NCI-H2196 (cell line): ENCODE data around the gene ZNF488.
A peak's percentile ranks its signal among the peaks of the same experiment; 100 is the strongest.

Source experiments
- DNase-seq: peaks from one replicate; lab custom pipeline; 2025; ENCODE audit not compliant: unreplicated experiment; lab: John Stamatoyannopoulos, UW

The ZNF488 gene

DNA sequence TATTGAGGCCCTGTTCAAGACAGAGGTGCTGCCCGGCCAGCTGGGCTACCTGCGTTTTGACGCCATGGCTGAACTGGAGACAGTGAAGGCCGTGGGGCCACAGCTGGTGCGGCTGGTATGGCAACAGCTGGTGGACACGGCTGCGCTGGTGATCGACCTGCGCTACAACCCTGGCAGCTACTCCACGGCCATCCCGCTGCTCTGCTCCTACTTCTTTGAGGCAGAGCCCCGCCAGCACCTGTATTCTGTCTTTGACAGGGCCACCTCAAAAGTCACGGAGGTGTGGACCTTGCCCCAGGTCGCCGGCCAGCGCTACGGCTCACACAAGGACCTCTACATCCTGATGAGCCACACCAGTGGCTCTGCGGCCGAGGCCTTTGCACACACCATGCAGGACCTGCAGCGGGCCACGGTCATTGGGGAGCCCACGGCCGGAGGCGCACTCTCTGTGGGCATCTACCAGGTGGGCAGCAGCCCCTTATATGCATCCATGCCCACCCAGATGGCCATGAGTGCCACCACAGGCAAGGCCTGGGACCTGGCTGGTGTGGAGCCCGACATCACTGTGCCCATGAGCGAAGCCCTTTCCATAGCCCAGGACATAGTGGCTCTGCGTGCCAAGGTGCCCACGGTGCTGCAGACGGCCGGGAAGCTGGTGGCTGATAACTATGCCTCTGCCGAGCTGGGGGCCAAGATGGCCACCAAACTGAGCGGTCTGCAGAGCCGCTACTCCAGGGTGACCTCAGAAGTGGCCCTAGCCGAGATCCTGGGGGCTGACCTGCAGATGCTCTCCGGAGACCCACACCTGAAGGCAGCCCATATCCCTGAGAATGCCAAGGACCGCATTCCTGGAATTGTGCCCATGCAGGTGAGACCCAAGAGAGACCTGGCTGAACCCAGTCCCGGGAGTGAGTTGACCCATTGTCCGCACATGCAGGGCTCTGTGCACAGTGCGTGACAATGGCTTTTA is 33.1 kb downstream of the ZNF488 start:
- no peak for DNase-seq

GRCh38 chr10:47349941-47350371 is 34.1 kb downstream of the ZNF488 start:
- no peak for DNase-seq

GRCh38 chr10:47349516-47349915 is 34.6 kb downstream of the ZNF488 start:
- no peak for DNase-seq

- no peak for DNase-seq
Observed at GRCh38 chr10:47348661-47349470, 35.2 kb downstream of the ZNF488 start.

DNA sequence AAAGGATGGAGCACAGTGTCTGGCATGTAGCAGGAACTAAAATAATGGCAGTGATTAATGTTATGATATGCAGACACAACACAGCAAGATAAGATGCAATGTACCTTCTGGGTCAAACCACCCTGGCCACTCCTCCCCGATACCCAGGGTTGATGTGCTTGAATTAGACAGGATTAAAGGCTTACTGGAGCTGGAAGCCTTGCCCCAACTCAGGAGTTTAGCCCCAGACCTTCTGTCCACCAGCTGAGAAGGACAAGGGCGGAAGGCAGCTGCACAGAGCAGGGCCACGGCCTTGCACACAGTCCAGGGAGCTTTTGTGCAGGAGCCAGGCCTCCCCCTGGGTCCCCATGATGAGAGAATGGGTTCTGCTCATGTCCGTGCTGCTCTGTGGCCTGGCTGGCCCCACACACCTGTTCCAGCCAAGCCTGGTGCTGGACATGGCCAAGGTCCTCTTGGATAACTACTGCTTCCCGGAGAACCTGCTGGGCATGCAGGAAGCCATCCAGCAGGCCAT is 35.9 kb downstream of the ZNF488 start, which contains the start of gene RBP3:
Gene RBP3, plus strand, starts transcription at position 226 of the 514 bp plus-strand sequence. Its CDS starts 122 bp downstream, at position 348.
- DNase-seq: no peak

GRCh38 chr10:47347303-47347675 is 36.8 kb downstream of the ZNF488 start:
- no peak for DNase-seq

DNA sequence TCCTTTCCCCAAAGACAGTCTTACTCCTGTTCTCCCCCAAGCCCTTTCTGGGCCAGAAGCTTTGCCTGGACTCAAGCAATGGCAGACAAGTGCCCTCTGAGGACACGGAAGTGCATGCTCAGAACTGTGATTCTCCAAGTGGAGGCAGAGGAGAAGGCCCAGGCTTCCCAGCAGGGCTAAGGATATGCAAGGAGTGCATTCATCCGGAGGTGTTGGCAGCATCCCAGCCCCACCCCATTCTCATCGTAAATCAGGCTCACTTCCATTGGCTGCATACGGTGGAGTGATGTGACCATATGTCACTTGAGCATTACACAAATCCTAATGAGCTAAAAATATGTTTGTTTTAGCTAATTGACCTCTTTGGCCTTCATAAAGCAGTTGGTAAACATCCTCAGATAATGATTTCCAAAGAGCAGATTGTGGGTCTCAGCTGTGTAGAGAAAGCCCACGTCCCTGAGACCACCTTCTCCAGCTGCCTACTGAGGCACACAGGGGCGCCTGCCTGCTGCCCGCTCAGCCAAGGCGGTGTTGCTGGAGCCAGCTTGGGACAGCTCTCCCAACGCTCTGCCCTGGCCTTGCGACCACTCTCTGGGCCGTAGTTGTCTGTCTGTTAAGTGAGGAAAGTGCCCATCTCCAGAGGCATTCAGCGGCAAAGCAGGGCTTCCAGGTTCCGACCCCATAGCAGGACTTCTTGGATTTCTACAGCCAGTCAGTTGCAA is 37.4 kb downstream of the ZNF488 start:
- peak; percentile 44 for DNase-seq

GRCh38 chr10:47344996-47345870 is 38.9 kb downstream of the ZNF488 start:
- DNase-seq: no peak

DNA sequence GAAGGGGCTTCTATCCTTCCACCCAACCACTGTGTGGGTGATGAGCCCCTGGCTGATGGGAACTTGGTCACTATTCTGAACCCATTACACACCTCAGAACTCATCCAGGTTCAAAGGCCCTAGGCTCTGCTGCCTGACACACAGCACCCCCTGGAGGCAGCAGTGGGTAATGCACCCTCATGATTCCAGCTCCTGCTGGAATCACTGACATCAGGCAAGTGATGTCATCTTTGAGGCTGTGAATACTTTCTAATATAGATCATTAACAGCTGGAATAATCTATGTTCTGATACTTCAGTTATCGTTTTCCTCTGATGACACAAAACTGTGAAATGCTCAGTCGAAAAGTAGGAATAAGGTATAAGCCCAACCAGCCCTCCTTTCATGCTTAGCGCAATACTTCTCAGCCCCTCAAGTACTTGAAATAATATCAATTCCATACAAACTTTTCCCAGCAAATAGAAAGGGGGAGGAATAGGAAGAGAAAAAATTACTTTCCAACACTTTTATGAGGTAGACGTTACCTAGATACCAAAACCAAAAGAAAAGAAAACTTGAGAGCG is 43.4 kb downstream of the ZNF488 start:
- peak; percentile 13 for DNase-seq

GRCh38 chr10:47339759-47340607 is 44.1 kb downstream of the ZNF488 start:
- DNase-seq: no peak

GRCh38 chr10:47339186-47339735 is 44.8 kb downstream of the ZNF488 start:
- DNase-seq: no peak

DNA sequence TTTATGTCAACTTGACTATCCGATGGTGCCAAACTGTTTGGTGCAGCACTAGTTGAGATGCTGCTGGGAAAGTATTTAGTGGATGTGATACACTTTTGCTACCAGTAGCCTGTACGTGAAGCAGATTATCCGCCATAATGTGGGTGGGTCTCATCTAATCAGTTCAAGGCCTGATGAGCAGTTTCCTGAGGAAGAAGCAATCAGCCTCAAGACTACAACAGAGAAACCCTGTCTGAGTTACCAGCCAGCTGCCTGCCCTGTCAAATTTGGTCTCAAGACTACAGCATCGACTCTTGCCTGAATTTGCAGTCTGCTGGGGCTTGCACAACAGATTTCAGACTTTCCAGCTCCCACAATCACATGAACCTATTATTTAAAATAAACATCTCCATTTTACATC is 46.8 kb downstream of the ZNF488 start:
- no peak for DNase-seq

GRCh38 chr10:47336387-47337134 is 47.5 kb downstream of the ZNF488 start:
- DNase-seq: no peak

DNA sequence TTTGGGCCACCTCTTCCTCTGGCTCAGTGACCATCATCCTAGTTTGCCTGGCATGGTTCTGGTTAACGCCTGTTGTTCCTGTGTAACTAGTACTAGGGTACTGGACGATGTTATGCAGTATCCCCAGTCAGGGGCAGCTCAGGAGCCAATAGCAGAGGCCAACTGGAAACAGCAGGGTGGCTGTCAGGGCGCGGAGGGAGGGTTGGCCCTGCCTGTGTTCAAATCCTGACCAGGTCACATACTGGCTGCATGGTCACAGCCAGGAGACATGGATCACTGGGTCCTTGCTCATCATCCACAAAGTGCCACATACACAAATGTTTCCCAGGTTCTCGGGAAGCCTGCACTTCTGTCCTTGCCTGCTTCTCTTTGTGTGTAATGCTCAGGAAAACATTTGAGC is 48.2 kb downstream of the ZNF488 start:
- DNase-seq: no peak

GRCh38 chr10:47334466-47335295 is 49.4 kb downstream of the ZNF488 start:
- DNase-seq: no peak

- DNase-seq: no peak
Observed at GRCh38 chr10:47333532-47333931, 50.6 kb downstream of the ZNF488 start.

DNA sequence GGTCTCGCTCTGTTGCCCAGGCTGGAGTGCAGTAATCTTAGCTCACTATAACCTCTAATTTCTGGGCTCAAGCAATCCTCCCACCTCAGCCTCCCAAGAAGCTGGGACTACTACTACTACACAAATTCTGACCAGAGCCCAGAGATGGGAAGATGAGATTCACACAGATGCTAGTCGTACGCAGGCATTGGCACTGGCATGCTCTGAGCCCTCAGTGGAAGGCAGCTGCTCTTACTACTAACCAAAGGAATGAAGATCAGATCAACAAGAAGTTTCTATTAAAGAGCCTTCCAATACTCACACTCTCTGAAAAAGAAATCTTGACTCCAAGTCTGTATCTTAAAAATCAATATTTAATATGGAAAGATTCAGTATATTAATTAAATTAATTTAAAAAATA is 51.1 kb downstream of the ZNF488 start:
- DNase-seq: no peak
